ENCODE data around the gene TTC28.

The TTC28 gene

DNA sequence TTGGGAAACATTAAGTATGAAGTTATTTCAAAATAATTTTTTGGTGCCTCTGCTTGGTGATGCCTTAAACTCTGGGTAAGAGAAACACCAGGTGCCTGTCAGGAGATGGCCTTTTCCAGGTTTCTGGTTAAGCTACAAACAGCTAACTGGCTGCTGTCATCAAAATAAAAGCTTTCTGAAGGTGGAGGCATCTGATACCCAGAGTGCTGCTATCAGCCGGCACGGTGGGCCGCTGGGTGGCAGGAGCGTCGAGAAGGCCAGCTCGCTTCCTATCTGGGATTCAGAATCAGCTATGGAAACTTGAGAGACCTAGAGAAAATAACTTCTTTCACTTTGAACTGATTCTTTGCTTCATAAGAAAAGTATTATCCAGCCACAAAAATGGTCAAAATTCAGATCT lies 679.8 kb downstream of the TTC28 start:
- Mint-ChIP-seq H3K27me3 (ENCODE audit: low read depth, poor library complexity) (no peaks in the 10 kb centered on the region), H3K4me3 (no peak overlapping the region), H3K4me1 (no peaks in the 10 kb centered on the region), H3K9me3 (no peaks in the 10 kb centered on the region), H3K27ac (no peak overlapping the region), H3K36me3 (ENCODE audit: low read depth) (peaks cover 19% of the 10 kb centered on the region)
- DNase-seq = no peak
- TF ChIP-seq, protein P1, sequence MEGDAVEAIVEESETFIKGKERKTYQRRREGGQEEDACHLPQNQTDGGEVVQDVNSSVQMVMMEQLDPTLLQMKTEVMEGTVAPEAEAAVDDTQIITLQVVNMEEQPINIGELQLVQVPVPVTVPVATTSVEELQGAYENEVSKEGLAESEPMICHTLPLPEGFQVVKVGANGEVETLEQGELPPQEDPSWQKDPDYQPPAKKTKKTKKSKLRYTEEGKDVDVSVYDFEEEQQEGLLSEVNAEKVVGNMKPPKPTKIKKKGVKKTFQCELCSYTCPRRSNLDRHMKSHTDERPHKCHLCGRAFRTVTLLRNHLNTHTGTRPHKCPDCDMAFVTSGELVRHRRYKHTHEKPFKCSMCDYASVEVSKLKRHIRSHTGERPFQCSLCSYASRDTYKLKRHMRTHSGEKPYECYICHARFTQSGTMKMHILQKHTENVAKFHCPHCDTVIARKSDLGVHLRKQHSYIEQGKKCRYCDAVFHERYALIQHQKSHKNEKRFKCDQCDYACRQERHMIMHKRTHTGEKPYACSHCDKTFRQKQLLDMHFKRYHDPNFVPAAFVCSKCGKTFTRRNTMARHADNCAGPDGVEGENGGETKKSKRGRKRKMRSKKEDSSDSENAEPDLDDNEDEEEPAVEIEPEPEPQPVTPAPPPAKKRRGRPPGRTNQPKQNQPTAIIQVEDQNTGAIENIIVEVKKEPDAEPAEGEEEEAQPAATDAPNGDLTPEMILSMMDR (IDR thresholded peaks at IDR 0.05) = no peak

DNA sequence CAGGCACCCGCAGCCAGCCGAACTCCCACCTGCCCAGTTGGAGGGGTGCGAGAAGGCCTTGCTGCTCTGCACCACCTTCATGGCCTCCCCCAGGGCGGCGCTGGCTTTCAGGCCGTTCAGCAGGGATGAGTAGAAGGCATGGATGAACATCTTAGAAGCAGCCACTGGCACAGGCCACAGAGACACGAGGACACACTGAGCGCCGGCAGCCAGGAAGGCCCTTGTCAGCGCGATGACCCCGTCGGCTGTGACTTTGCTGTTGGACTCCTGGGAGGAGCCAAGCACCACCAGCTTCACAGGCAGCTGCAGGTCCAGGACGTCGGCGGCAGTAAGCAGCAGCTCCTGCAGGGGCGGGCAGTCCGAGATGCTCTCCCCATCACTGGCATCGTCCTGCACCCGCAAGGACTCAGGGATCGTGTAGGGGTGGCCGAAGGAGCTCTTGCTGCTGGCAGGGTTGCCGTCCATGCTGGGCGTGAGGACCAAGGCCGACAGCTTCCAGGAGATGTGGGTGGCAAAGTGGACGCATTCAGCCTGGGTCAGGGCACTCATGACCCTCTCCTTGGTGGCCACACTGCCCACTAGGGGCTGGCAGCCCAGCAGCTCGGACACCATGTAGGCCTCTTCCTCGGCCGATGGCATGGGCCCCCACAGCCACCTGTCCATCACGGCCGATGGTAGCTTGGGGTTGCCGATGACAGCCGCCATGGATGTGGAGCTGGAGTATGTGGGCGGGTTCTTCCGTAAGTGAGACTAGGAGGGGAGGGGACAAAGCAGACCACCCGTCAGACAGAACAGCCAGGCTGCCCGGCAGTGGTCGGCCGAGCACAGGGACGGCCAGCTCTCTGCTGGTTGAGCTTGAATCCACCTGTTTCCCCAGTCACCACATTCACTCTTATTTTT lies 680.9 kb downstream of the TTC28 start:
- no peak overlapping the region for H3K4me3 Mint-ChIP-seq
- no peaks in the 10 kb centered on the region for H3K27me3 Mint-ChIP-seq (ENCODE audit: low read depth, poor library complexity)
- TF ChIP-seq, protein P1 (IDR thresholded peaks at IDR 0.05) = no peak
- no peak for DNase-seq
- H3K27ac Mint-ChIP-seq = no peak overlapping the region
- H3K9me3 Mint-ChIP-seq = no peaks in the 10 kb centered on the region
- H3K4me1 Mint-ChIP-seq = no peaks in the 10 kb centered on the region
- H3K36me3 Mint-ChIP-seq (ENCODE audit: low read depth) = peaks cover 16% of the 10 kb centered on the region

DNA sequence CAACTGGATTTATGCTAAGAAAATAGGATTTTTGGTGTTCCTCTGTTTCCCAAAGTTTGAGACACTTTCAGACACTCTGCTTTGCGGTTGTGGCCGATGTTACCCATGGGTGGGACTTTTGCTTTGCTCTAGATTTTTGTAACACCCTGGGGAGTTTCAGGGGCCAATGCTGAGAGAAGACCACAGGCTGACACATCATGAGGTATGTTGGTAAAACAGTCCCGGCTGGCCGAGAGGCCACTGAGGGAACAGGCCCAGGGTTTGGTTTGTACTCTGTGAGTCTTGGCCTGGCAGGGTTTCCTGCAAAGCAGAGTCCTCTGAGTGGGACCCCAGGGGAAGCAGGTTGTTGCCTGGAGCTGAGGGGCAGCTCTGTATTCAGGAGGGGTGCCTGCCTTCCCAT lies 682.1 kb downstream of the TTC28 start:
- no peaks in the 10 kb centered on the region for H3K27me3 Mint-ChIP-seq (ENCODE audit: low read depth, poor library complexity)
- H3K36me3 Mint-ChIP-seq (ENCODE audit: low read depth) = peaks cover 15% of the 10 kb centered on the region
- H3K27ac Mint-ChIP-seq = no peak overlapping the region
- no peak overlapping the region for H3K4me3 Mint-ChIP-seq
- DNase-seq = no peak
- TF ChIP-seq, protein P1 (IDR thresholded peaks at IDR 0.05) = no peak
- no peaks in the 10 kb centered on the region for H3K9me3 Mint-ChIP-seq
- H3K4me1 Mint-ChIP-seq = no peaks in the 10 kb centered on the region

DNA sequence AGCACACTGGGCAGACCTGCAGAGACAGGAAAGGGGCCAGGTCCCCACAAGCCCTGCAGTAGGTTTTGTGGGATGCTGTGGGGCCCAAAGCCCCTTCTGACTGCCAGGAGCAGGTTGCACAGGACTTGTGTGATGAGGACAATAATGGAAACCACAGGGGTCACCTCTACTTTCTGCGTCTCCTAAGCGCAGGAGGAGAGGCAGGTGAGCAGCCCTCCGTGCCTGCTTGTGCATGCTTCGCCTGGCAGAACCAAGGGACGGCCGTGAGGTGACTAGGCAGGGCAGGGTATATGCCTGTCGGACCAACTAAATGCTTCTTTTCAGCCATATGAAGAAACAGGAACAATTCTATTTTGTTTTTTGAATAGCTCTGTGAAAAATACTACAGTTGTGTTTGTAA lies 682.7 kb downstream of the TTC28 start:
- no peak overlapping the region for H3K27ac Mint-ChIP-seq
- no peaks in the 10 kb centered on the region for H3K27me3 Mint-ChIP-seq (ENCODE audit: low read depth, poor library complexity)
- H3K9me3 Mint-ChIP-seq = no peaks in the 10 kb centered on the region
- no peak overlapping the region for H3K4me3 Mint-ChIP-seq
- peaks cover 15% of the 10 kb centered on the region for H3K36me3 Mint-ChIP-seq (ENCODE audit: low read depth)
- H3K4me1 Mint-ChIP-seq = no peaks in the 10 kb centered on the region
- DNase-seq = no peak
- TF ChIP-seq, protein P1 (IDR thresholded peaks at IDR 0.05) = no peak

DNA sequence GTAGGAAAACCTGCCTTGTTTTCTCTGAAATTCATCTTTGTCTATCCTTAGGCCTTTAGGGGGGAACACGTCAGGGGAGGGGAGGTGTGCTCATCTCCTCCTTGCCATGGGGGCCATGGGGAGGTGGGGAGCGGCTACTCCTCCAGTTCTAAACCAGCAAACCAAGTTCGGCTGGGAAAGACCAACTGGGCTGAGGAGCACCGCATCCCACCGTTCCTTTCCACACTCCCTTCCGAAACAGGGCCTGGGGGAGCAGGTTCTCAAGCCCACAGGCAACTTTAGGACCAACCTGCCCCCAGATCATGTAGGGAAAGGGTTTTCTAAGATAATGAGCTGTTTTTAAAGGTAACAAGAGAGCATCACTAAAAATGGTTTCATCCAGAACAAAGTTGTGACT lies 683.1 kb downstream of the TTC28 start:
- Mint-ChIP-seq H3K36me3 (ENCODE audit: low read depth) (peaks cover 15% of the 10 kb centered on the region), H3K27ac (no peak overlapping the region), H3K4me1 (peaks cover 4% of the 10 kb centered on the region), H3K27me3 (ENCODE audit: low read depth, poor library complexity) (no peaks in the 10 kb centered on the region), H3K9me3 (no peaks in the 10 kb centered on the region), H3K4me3 (no peak overlapping the region)
- no peak for DNase-seq
- TF ChIP-seq, protein P1 (IDR thresholded peaks at IDR 0.05) = no peak
